H1 (cell line): ENCODE results near the gene DNAJB11.

ENCODE experiments used
- EZH2 ChIP-seq: fragments of 200-600 bp; sonication (generic); IDR thresholded peaks from 2 replicates; pipeline ENCODE4 v1.7.1; 2012; ENCODE audit warnings: low read depth, mild to moderate bottlenecking, moderate library complexity, low read length, inconsistent platforms; ENCODE audit not compliant: severe bottlenecking
- RAD21 ChIP-seq, 2 experiments: IDR thresholded peaks in 1 of 2; conservative IDR thresholded peaks in 1 of 2; 2 replicates each; pipeline ENCODE4 v1.6.1; 2011; ENCODE audit warnings: low read depth in 2 of 2, low read length in 2 of 2, improper control_type of control experiment in 1 of 2, inconsistent platforms in 1 of 2, mild to moderate bottlenecking in 1 of 2, moderate library complexity in 1 of 2
- RNF2 ChIP-seq: fragments of 200-900, 300-1000 bp; sonication (generic); IDR thresholded peaks from 2 replicates; pipeline ENCODE4 v1.7.1; 2016; ENCODE audit warnings: borderline replicate concordance, low read depth, mild to moderate bottlenecking, antibody characterized with exemption, low read length; ENCODE audit not compliant: poor library complexity, severe bottlenecking; ENCODE audit errors: missing control alignments

DNA sequence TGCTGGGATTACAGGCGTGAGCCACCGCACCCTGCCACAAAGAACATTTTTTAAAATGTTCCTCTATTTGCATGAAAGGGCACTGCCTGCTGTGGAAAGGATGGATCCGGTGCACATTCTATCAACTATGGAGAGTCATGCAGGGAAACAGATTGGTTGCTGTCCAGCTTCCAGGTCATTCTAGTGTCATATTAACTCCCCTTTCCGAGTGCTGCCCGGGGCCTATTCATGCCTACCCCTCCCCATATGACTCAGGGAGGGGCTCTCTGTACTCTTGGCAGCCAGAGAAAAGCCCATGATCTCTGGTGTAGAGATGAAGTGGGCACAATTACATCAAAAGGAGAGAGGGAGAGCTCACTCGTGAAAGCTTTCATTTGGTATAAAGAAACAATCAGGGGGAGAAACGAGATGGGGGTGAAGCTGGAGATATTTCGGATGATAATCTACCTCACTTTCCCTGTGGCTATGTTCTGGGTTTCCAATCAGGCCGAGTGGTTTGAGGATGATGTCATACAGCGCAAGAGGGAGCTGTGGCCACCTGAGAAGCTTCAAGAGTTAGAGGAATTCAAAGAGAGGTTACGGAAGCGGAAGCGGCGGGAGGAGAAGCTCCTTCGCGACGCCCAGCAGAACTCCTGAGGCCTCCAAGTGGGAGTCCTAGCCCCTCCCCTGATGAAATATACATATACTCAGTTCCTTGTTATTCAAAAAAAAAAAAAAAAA lies 26.2 kb downstream of the DNAJB11 start:
- TF ChIP-seq RNF2: no peak
- no peak for TF ChIP-seq EZH2
- TF ChIP-seq RAD21 (IDR thresholded peaks at IDR 0.05 in 1 of 2, conservative IDR thresholded peaks at IDR 0.05 in 1 of 2; ENCODE audit: low read depth in 2 of 2, low read length in 2 of 2): peak in 1 of 2 experiments; percentile 22; a peak in 1 of 4 replicates
